ENCODE results near the gene MUC5B. TPM values are rescaled to one million over a fixed set of nuclear protein-coding genes. Genes with fewer than 3 reads are reported as not detected.

Gene MUC5B
- total and polyA plus RNA-seq, 8 donors = 0.06 to 33.4 (median 0.27) TPM

GRCh38 chr11:1293619-1294015, 70.8 kb downstream of the MUC5B start:
- ATAC-seq (peak; percentile 64), DNase-seq (peak in 2 of 4 donors; percentile 34 to 73)
- peaks cover under 1 to 13% of the 10 kb centered on the region in 2 donors for H3K4me1 ChIP-seq
- no peak overlapping the region for H3K4me3 ChIP-seq
- H3K9me3 ChIP-seq = no peaks in the 10 kb centered on the region
- intact Hi-C loops (cut with DNase I) = loop anchor here in 1 of 2 donors (10.0 kb wide), 1 partner anchor 221 kb away; no protein-coding TSS in a partner anchor
- TF ChIP-seq CTCF (IDR thresholded peaks at IDR 0.05) = no peak
- no peaks in the 10 kb centered on the region for H3K27me3 ChIP-seq
- H3K36me3 ChIP-seq = peaks cover 0 to 76% of the 10 kb centered on the region in 2 donors
- H3K27ac ChIP-seq = no peak overlapping the region

- DNase-seq (peak in 1 of 4 donors; percentile 18), ATAC-seq (no peak)
- Histone ChIP-seq H3K36me3 (peaks cover 0 to 62% of the 10 kb centered on the region in 2 donors), H3K4me1 (peaks cover 13 to 27% of the 10 kb centered on the region in 2 donors), H3K9me3 (no peaks in the 10 kb centered on the region), H3K4me3 (no peak overlapping the region), H3K27ac (no peak overlapping the region), H3K27me3 (no peaks in the 10 kb centered on the region)
- no peak for TF ChIP-seq CTCF (IDR thresholded peaks at IDR 0.05)
- intact Hi-C loops (cut with DNase I) = loop anchor here in 1 of 2 donors (10.0 kb wide), 1 partner anchor 220 kb away; no protein-coding TSS in a partner anchor
Measured at GRCh38 chr11:1295086-1295485, 72.2 kb downstream of the MUC5B start.

- Histone ChIP-seq H3K4me3 (no peak overlapping the region), H3K9me3 (no peaks in the 10 kb centered on the region), H3K36me3 (peaks cover 0 to 57% of the 10 kb centered on the region in 2 donors), H3K4me1 (peaks cover 13 to 29% of the 10 kb centered on the region in 2 donors), H3K27ac (no peak overlapping the region), H3K27me3 (no peaks in the 10 kb centered on the region)
- DNase-seq = peak in 1 of 4 donors; percentile 22
- ATAC-seq = no peak
- TF ChIP-seq CTCF (IDR thresholded peaks at IDR 0.05) = no peak
- intact Hi-C loops (cut with DNase I) = loop anchor here in 1 of 2 donors (10.0 kb wide), 1 partner anchor 219 kb away; no protein-coding TSS in a partner anchor
Measured at GRCh38 chr11:1295591-1295990, 72.7 kb downstream of the MUC5B start.

- DNase-seq (peak in 1 of 4 donors; percentile 16), ATAC-seq (no peak)
- no peak overlapping the region for H3K4me3 ChIP-seq
- TF ChIP-seq CTCF (IDR thresholded peaks at IDR 0.05) = no peak
- no peaks in the 10 kb centered on the region for H3K9me3 ChIP-seq
- H3K36me3 ChIP-seq = peaks cover 0 to 50% of the 10 kb centered on the region in 2 donors
- H3K4me1 ChIP-seq = peaks cover 13 to 29% of the 10 kb centered on the region in 2 donors
- intact Hi-C loops (cut with DNase I) = loop anchor here in 1 of 2 donors (10.0 kb wide), 1 partner anchor 219 kb away; no protein-coding TSS in a partner anchor
- H3K27me3 ChIP-seq = no peaks in the 10 kb centered on the region
- no peak overlapping the region for H3K27ac ChIP-seq
Measured at GRCh38 chr11:1296287-1296686, 73.4 kb downstream of the MUC5B start.

GRCh38 chr11:1297011-1297575, 74.2 kb downstream of the MUC5B start:
- intact Hi-C loops (cut with DNase I) = loop anchor here in 1 of 2 donors (10.0 kb wide), 1 partner anchor 218 kb away; no protein-coding TSS in a partner anchor
- Histone ChIP-seq H3K9me3 (no peaks in the 10 kb centered on the region), H3K4me1 (peaks cover 14 to 33% of the 10 kb centered on the region in 2 donors), H3K27me3 (no peaks in the 10 kb centered on the region), H3K36me3 (peaks cover 0 to 46% of the 10 kb centered on the region in 2 donors), H3K27ac (no peak overlapping the region), H3K4me3 (no peak overlapping the region)
- DNase-seq (peak in 1 of 4 donors; percentile 52), ATAC-seq (no peak)
- no peak for TF ChIP-seq CTCF (IDR thresholded peaks at IDR 0.05)
